IMR-90 (cell line): ENCODE measurements around the gene SLAMF6. TPM values are rescaled to one million over a fixed set of nuclear protein-coding genes. Genes with fewer than 3 reads are reported as not detected.

ENCODE experiments used
- ATAC-seq: fragments of 200-7000 bp; cut with Tn5 transposase; 2 replicates; pipeline ENCODE4 v1.9.1; 2020; ENCODE audit warnings: low read depth, mild to moderate bottlenecking, moderate library complexity
- BruUV-seq: library from RNA; stranded (reverse); fragments of 400-500 nt; replicated peaks from 2 replicates; lab custom pipeline; 2021; lab: Mats Ljungman, UMichigan
- CTCF ChIA-PET: fragments of 300-600 bp; formaldehyde crosslinking; extraction: SDS; loops from one replicate; lab custom pipeline; 2021; ENCODE audit warnings: antibody characterized with exemption; lab: Yijun Ruan, JAX
- POLR2A ChIA-PET: fragments of 300-600 bp; sonication (Branson Sonifier 250); formaldehyde crosslinking; loops from one replicate; lab custom pipeline; 2022; ENCODE audit warnings: antibody characterized with exemption; ENCODE audit not compliant: unreplicated experiment; lab: Charles Lee
- DNase-seq: peaks from one replicate; pipeline ENCODE4 v3.0.0; 2013
- H2AFZ ChIP-seq: replicated peaks from 2 replicates; pipeline ENCODE3; 2013; ENCODE audit warnings: low read length, mild to moderate bottlenecking; ENCODE audit not compliant: poor library complexity
- H2AK5ac ChIP-seq: 2 replicates; pipeline ENCODE4 v1.6.1; 2013; ENCODE audit warnings: low read depth, low read length, inconsistent platforms
- H2AK9ac ChIP-seq: replicated peaks from 2 replicates; pipeline ENCODE3; 2013; ENCODE audit warnings: mild to moderate bottlenecking, low read depth, low read length, moderate library complexity; ENCODE audit not compliant: poor library complexity
- H2BK120ac ChIP-seq: 2 replicates; pipeline ENCODE4 v1.6.1; 2013; ENCODE audit warnings: low read depth, low read length, inconsistent platforms
- H2BK15ac ChIP-seq: 3 replicates; pipeline ENCODE4 v1.6.1; 2013; ENCODE audit warnings: low read depth, low read length, inconsistent platforms
- H2BK20ac ChIP-seq: 2 replicates; pipeline ENCODE4 v1.6.1; 2013; ENCODE audit warnings: low read depth, mild to moderate bottlenecking, inconsistent platforms, low read length, moderate library complexity
- H2BK5ac ChIP-seq: 2 replicates; pipeline ENCODE4 v1.6.1; 2013; ENCODE audit warnings: mild to moderate bottlenecking, low read depth, low read length, inconsistent platforms; ENCODE audit not compliant: poor library complexity, severe bottlenecking
- H3K14ac ChIP-seq: replicated peaks from 2 replicates; pipeline ENCODE4 v1.6.1; 2013; ENCODE audit warnings: low read depth, low read length, inconsistent platforms
- H3K18ac ChIP-seq: 2 replicates; pipeline ENCODE4 v1.6.1; 2013; ENCODE audit warnings: low read depth, low read length, control low read depth
- H3K23ac ChIP-seq: 2 replicates; pipeline ENCODE4 v1.6.1; 2013; ENCODE audit warnings: low read depth, low read length, inconsistent platforms
- H3K27ac ChIP-seq: 2 replicates; pipeline ENCODE4 v1.5.1; 2013; ENCODE audit warnings: mild to moderate bottlenecking, control low read depth, low read length; ENCODE audit not compliant: insufficient read depth
- H3K27me3 ChIP-seq: 2 replicates; pipeline ENCODE4 v1.6.1; 2013; ENCODE audit warnings: low read length; ENCODE audit not compliant: control insufficient read depth, insufficient read depth
- H3K36me3 ChIP-seq: 2 replicates; pipeline ENCODE4 v1.6.1; 2013; ENCODE audit warnings: low read length, mixed read lengths; ENCODE audit not compliant: control insufficient read depth, insufficient read depth
- H3K4ac ChIP-seq: 2 replicates; pipeline ENCODE4 v1.6.1; 2013; ENCODE audit warnings: low read depth, low read length, inconsistent platforms
- H3K4me1 ChIP-seq: 2 replicates; pipeline ENCODE4 v1.6.1; 2013; ENCODE audit warnings: low read length, mixed read lengths; ENCODE audit not compliant: control insufficient read depth, insufficient read depth
- H3K4me2 ChIP-seq: 2 replicates; pipeline ENCODE4 v1.6.1; 2013; ENCODE audit warnings: low read depth, mild to moderate bottlenecking, control low read depth, low read length, moderate library complexity
- H3K4me3 ChIP-seq: 2 replicates; pipeline ENCODE4 v1.5.1; 2013; ENCODE audit warnings: low read depth, mild to moderate bottlenecking, control low read depth, low read length, moderate library complexity; ENCODE audit not compliant: insufficient read depth
- H3K56ac ChIP-seq: 2 replicates; pipeline ENCODE4 v1.6.1; 2013; ENCODE audit warnings: low read length, inconsistent platforms; ENCODE audit not compliant: insufficient read depth; ENCODE audit errors: extremely low read depth
- H3K79me1 ChIP-seq, 2 experiments: 2 replicates each; pipeline ENCODE4 v1.6.1; 2013; ENCODE audit warnings: low read length in 2 of 2, inconsistent platforms in 1 of 2, low read depth in 1 of 2
- H3K9ac ChIP-seq: 2 replicates; pipeline ENCODE4 v1.6.1; 2013; ENCODE audit warnings: low read depth, low read length, control low read depth
- H3K9me1 ChIP-seq: 2 replicates; pipeline ENCODE4 v1.6.1; 2013; ENCODE audit warnings: low read length, inconsistent platforms; ENCODE audit not compliant: insufficient read depth
- H3K9me3 ChIP-seq: 2 replicates; pipeline ENCODE4 v1.6.1; 2013; ENCODE audit warnings: low read length; ENCODE audit not compliant: control insufficient read depth, insufficient read depth
- H4K20me1 ChIP-seq: 2 replicates; pipeline ENCODE4 v1.6.1; 2013; ENCODE audit warnings: low read length, inconsistent platforms; ENCODE audit not compliant: insufficient read depth
- H4K5ac ChIP-seq: 2 replicates; pipeline ENCODE4 v1.6.1; 2013; ENCODE audit warnings: mild to moderate bottlenecking, low read depth, low read length, control low read depth
- H4K8ac ChIP-seq, 2 experiments: 2 replicates each; pipeline ENCODE4 v1.6.1; 2013; ENCODE audit warnings: low read depth in 2 of 2, low read length in 2 of 2, control low read depth in 1 of 2, inconsistent platforms in 1 of 2
- H4K91ac ChIP-seq: 2 replicates; pipeline ENCODE4 v1.6.1; 2013; ENCODE audit warnings: low read depth, low read length, inconsistent platforms; ENCODE audit not compliant: insufficient read depth
- BHLHE40 ChIP-seq: fragments of 150-350 bp; IDR thresholded peaks from 2 replicates; pipeline ENCODE4 v1.6.1; 2016; ENCODE audit warnings: mild to moderate bottlenecking, low read depth, low read length
- POLR2A ChIP-seq: IDR thresholded peaks from 2 replicates; pipeline ENCODE4 v1.6.1; 2012; ENCODE audit warnings: mild to moderate bottlenecking, low read depth, low read length
- RAD21 ChIP-seq: IDR thresholded peaks from 2 replicates; pipeline ENCODE4 v1.6.1; 2012; ENCODE audit warnings: low read length, improper control_type of control experiment
- WGBS, 2 experiments: methylation state at CpG; one replicate each; pipeline versions ENCODE4 v1.1.5 to v1.1.7; 2013; ENCODE audit warnings: missing lambda C conversion rate in 2 of 2; ENCODE audit not compliant: insufficient read length in 1 of 2; ENCODE audit errors: extremely low coverage in 2 of 2; 5-methylcytosine and 5-hydroxymethylcytosine counted together
- dilution Hi-C: fragments of 300-500 bp; cut with HindIII; formaldehyde crosslinking; loops from one replicate; pipeline ENCODE4 v1.14.3; 2018; ENCODE audit warnings: low sequenced_read_pairs; ENCODE audit not compliant: unreplicated experiment
- in situ Hi-C: fragments of 300-500 bp; cut with MboI; formaldehyde crosslinking; loops from 3 replicates; pipeline ENCODE4 v1.14.3; 2019; ENCODE audit warnings: low sequenced_read_pairs, inconsistent platforms, mixed read lengths
- intact Hi-C: fragments of 100-400 bp; cut with micrococcal nuclease; formaldehyde crosslinking; loops from 2 replicates; pipeline ENCODE4 v1.10.0; 2022
- polyA plus RNA-seq, 3 experiments: library from polyadenylated mRNA; depleted of rRNA; stranded (reverse); fragments of >200 nt; gene quantifications; 2 replicates each; pipeline ENCODE4 v1.2.3, GENCODE V29; 2012; ENCODE audit warnings: low replicate concordance in 1 of 3
- total RNA-seq: library from RNA; depleted of rRNA; stranded (reverse); fragments of >200 nt; gene quantifications from 2 replicates; pipeline ENCODE4 v1.2.3, GENCODE V29; 2012
- TF ChIP-seq, protein P1 (sequence below): conservative IDR thresholded peaks from 2 replicates; pipeline ENCODE4 v1.5.1; 2012; ENCODE audit warnings: mild to moderate bottlenecking, low read depth, low read length, improper control_type of control experiment

The SLAMF6 gene
- total and polyA plus RNA-seq, 2 of the 4 experiments (the other 2 are of a cell fraction), result not detected

DNA sequence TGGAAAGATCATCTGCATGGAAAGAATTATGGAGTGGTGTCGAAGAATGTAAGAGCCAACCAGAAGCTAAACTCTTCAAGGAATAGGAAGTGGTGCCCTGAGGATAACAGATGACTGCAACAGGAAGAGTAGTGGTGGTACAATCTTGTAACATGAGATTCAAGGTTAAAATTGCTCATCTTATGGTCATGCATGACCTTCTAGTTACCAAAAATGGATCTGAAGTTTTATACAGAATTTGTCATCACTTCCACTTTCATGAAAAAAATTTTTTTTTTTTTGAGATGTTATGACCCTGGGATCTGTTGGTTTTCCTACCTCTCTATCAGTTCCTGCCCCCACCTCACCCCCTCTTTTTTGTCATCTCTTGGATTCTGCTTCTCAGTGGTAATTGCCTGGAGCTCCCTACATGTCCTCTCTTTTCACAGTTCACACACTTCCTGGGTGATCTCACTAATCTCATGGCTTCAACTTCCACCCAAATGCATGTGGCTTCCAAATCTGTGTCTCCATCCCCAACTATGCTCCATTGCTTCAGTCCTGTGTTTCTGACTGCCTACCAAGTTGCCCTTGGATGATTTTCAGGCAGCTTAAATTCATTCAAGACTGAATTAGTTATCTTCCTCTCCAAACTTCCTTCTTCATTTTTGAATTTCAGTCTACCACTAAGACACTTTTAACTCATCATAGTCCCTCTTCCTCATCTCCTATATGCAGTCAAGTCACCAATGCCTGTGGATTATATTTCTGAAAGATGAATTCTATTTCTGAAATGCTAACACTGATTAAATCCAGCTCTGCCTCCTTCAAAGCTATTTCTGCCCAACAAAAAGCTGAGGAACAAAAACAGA lies 48.4 kb downstream of the SLAMF6 start:
- Histone ChIP-seq H2BK5ac (no peak overlapping the region), H3K79me1 (no peaks in the 10 kb centered on the region), H4K91ac (no peak overlapping the region), H4K8ac (no peak overlapping the region), H3K27ac (no peak overlapping the region), H4K20me1 (no peaks in the 10 kb centered on the region), H3K9me3 (no peaks in the 10 kb centered on the region), H3K4me1 (no peaks in the 10 kb centered on the region), H3K4ac (no peak overlapping the region), H2AFZ (no peak overlapping the region), H3K23ac (no peak overlapping the region), H3K18ac (no peak overlapping the region), H3K56ac (no peak overlapping the region), H3K9ac (no peak overlapping the region), H2BK120ac (no peak overlapping the region), H3K14ac (no peak overlapping the region), H3K36me3 (no peaks in the 10 kb centered on the region), H3K27me3 (no peaks in the 10 kb centered on the region), H3K4me2 (no peak overlapping the region), H2AK5ac (no peak overlapping the region), H2BK15ac (no peak overlapping the region), H2AK9ac (no peak overlapping the region), H2BK20ac (no peak overlapping the region), H4K5ac (no peak overlapping the region), H3K4me3 (no peak overlapping the region), H3K9me1 (no peaks in the 10 kb centered on the region)
- BruUV-seq, result no TSS peak
- DNase-seq, result no peak
- POLR2A ChIA-PET, result no interaction called here
- dilution Hi-C loops (no loop called here), in situ Hi-C loops (no loop called here), intact Hi-C loops (no loop called here)
- TF ChIP-seq, protein P1, sequence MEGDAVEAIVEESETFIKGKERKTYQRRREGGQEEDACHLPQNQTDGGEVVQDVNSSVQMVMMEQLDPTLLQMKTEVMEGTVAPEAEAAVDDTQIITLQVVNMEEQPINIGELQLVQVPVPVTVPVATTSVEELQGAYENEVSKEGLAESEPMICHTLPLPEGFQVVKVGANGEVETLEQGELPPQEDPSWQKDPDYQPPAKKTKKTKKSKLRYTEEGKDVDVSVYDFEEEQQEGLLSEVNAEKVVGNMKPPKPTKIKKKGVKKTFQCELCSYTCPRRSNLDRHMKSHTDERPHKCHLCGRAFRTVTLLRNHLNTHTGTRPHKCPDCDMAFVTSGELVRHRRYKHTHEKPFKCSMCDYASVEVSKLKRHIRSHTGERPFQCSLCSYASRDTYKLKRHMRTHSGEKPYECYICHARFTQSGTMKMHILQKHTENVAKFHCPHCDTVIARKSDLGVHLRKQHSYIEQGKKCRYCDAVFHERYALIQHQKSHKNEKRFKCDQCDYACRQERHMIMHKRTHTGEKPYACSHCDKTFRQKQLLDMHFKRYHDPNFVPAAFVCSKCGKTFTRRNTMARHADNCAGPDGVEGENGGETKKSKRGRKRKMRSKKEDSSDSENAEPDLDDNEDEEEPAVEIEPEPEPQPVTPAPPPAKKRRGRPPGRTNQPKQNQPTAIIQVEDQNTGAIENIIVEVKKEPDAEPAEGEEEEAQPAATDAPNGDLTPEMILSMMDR, result no peak
- TF ChIP-seq RAD21 (no peak), POLR2A (no peak), BHLHE40 (no peak)
- WGBS, 2 experiments, result 40% methylated on average over 1 of the region's 1 CpG; no CpG with 5 or more reads in 1 of the 2 experiments
- no peak for ATAC-seq
- CTCF ChIA-PET, result interaction anchor here (0.6 kb wide), 1 partner anchor 32 kb away, joined by 3 read pairs; no protein-coding TSS in a partner anchor
